Neutrophil (primary cell): ENCODE data around the gene TMEM200C.

Experiments
- H3K27ac ChIP-seq: fragments of 200-600 bp; sonication (generic); 2 replicates; pipeline ENCODE4 v1.5.1; 2016; ENCODE audit warnings: mild to moderate bottlenecking, moderate library complexity
- H3K27me3 ChIP-seq: fragments of 200-600 bp; sonication (generic); 2 replicates; pipeline ENCODE4 v1.6.0; 2016; ENCODE audit warnings: mild to moderate bottlenecking
- H3K36me3 ChIP-seq: fragments of 200-600 bp; sonication (generic); 2 replicates; pipeline ENCODE4 v1.5.1; 2017
- H3K4me1 ChIP-seq, 2 experiments: fragments of 200-600 bp in 1 of 2; sonication (generic) in 1 of 2; 1 replicate in 1 of 2; 2 replicates in 1 of 2; pipeline versions ENCODE4 v1.5.1 to v1.6.1; 2013 to 2016; ENCODE audit warnings: low read depth in 1 of 2, low read length in 1 of 2, mild to moderate bottlenecking in 1 of 2, moderate library complexity in 1 of 2; ENCODE audit not compliant: control insufficient read depth in 1 of 2, insufficient read depth in 1 of 2
- H3K4me3 ChIP-seq, 2 experiments: fragments of 200-600 bp in 1 of 2; sonication (generic) in 1 of 2; 1 replicate in 1 of 2; 2 replicates in 1 of 2; pipeline ENCODE4 v1.5.1; 2013 to 2016; ENCODE audit warnings: low read depth in 1 of 2, low read length in 1 of 2, mild to moderate bottlenecking in 1 of 2, moderate library complexity in 1 of 2
- H3K9me3 ChIP-seq: fragments of 200-600 bp; sonication (generic); 2 replicates; pipeline ENCODE4 v1.5.1; 2016
- TF ChIP-seq, protein P1 (sequence below): fragments of 200-600 bp; sonication (generic); IDR thresholded peaks from 2 replicates; pipeline ENCODE4 v1.5.1; 2016; ENCODE audit warnings: antibody characterized with exemption

TMEM200C gene

DNA sequence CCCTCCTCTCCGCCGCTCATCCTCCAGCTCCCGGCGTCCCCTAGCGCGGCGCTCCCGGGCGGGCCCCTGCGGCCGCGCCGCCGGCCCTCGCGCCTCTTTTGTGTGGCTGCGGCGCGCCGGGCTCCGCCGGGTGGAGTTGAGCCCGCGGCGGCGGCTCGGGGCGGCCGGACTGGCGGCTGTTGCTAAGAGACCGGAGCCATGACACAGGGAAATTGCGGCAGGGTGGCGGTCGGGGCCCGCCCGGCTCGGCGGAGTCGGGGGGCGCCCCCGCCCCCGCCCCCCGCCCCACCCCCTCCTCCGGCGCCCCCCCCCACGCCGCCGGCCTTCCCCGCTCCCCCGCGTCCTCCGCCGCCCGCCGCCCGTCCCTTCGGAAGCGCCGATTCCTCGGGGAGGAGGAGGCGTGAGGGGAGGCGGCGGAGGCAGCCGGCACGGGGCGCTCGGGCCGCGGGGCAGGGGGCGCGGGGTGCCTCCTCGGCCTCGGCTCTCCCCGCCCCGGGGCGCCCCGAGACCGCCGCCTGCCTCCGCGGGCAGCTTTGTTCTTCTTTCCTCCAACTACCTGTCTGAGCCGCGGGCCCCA, at the start of gene TMEM200C:
Gene TMEM200C (minus strand): TSS at position 224 of the 577 bp plus-strand sequence. CDS start 3,459 bp downstream, outside the sequence.
- Histone ChIP-seq H3K4me1 (peaks cover 0 to 3% of the 10 kb centered on the region in 2 experiments), H3K36me3 (no peaks in the 10 kb centered on the region), H3K27ac (no peak within 1 kb of the TSS), H3K9me3 (no peaks in the 10 kb centered on the region), H3K4me3 (no peak within 1 kb of the TSS), H3K27me3 (peaks cover 100% of the 10 kb centered on the region)
- TF ChIP-seq, protein P1, sequence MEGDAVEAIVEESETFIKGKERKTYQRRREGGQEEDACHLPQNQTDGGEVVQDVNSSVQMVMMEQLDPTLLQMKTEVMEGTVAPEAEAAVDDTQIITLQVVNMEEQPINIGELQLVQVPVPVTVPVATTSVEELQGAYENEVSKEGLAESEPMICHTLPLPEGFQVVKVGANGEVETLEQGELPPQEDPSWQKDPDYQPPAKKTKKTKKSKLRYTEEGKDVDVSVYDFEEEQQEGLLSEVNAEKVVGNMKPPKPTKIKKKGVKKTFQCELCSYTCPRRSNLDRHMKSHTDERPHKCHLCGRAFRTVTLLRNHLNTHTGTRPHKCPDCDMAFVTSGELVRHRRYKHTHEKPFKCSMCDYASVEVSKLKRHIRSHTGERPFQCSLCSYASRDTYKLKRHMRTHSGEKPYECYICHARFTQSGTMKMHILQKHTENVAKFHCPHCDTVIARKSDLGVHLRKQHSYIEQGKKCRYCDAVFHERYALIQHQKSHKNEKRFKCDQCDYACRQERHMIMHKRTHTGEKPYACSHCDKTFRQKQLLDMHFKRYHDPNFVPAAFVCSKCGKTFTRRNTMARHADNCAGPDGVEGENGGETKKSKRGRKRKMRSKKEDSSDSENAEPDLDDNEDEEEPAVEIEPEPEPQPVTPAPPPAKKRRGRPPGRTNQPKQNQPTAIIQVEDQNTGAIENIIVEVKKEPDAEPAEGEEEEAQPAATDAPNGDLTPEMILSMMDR: no peak

- Histone ChIP-seq H3K9me3 (no peaks in the 10 kb centered on the region), H3K4me3 (no peak overlapping the region), H3K27me3 (peaks cover 4% of the 10 kb centered on the region), H3K4me1 (no peaks in the 10 kb centered on the region), H3K36me3 (no peaks in the 10 kb centered on the region), H3K27ac (no peak overlapping the region)
- TF ChIP-seq, protein P1: no peak
Measured at GRCh38 chr18:5944448-5944847, 49.1 kb upstream of the TMEM200C start.

DNA sequence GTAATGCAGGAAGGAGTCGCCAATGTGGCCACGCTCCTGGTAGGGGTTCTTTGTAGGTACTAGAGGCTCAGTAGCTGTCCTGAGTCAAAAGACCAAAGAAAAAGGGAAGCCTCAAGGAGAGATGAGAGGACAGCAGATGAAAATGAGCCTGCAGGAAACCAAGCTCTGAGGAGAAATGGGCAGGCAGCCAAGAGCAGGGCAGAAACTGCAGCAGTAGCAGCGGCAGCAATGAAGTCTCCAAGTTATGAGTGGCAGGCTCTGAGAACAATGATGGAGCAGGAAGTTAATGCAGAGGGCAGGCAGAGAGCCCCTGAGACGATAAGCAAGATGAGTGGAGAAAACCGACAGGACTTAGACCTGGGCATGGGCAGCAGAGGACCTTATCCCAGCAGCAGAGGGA, 48.2 kb upstream of the TMEM200C start:
- Histone ChIP-seq H3K4me1 (no peaks in the 10 kb centered on the region), H3K27me3 (peaks cover 4% of the 10 kb centered on the region), H3K36me3 (no peaks in the 10 kb centered on the region), H3K27ac (no peak overlapping the region), H3K9me3 (no peaks in the 10 kb centered on the region), H3K4me3 (no peak overlapping the region)
- TF ChIP-seq, protein P1: no peak

GRCh38 chr18:5942591-5942990, 47.3 kb upstream of the TMEM200C start:
- H3K4me1 ChIP-seq: no peaks in the 10 kb centered on the region
- H3K4me3 ChIP-seq: no peak overlapping the region
- peaks cover 4% of the 10 kb centered on the region for H3K27me3 ChIP-seq
- no peaks in the 10 kb centered on the region for H3K36me3 ChIP-seq
- TF ChIP-seq, protein P1: no peak
- no peaks in the 10 kb centered on the region for H3K9me3 ChIP-seq
- no peak overlapping the region for H3K27ac ChIP-seq

- H3K27me3 ChIP-seq: peaks cover 4% of the 10 kb centered on the region
- H3K4me3 ChIP-seq: no peak overlapping the region
- H3K36me3 ChIP-seq: no peaks in the 10 kb centered on the region
- no peak overlapping the region for H3K27ac ChIP-seq
- H3K4me1 ChIP-seq: no peaks in the 10 kb centered on the region
- TF ChIP-seq, protein P1: no peak
- no peaks in the 10 kb centered on the region for H3K9me3 ChIP-seq
Measured at GRCh38 chr18:5941890-5942289, 46.6 kb upstream of the TMEM200C start.
